ENCODE data around the gene DDX23.
"Not testable (repeated sequence)": the region's sequence is repeated elsewhere in the genome, so short reads cannot be mapped to it uniquely, and the experiment has no call there.

The DDX23 gene

GRCh38 chr12:48851883-48852733 is at the start of gene DDX23:
DDX23 (minus strand) TSS chr12:48852163; CDS start chr12:48845782, 6,381 bp downstream.
- in situ Hi-C loops (cut with HindIII; ENCODE audit: low pct_ligation_motif_present, low pct_unique_long_range_greater_than_20kb, low sequenced_read_pairs), result no loop called here
- DNase-seq, result peak; percentile 99

GRCh38 chr12:48901278-48901677 is 49.3 kb upstream of the DDX23 start:
- in situ Hi-C loops (cut with HindIII; ENCODE audit: low pct_ligation_motif_present, low pct_unique_long_range_greater_than_20kb, low sequenced_read_pairs), result no loop called here
- DNase-seq, result no peak

DNA sequence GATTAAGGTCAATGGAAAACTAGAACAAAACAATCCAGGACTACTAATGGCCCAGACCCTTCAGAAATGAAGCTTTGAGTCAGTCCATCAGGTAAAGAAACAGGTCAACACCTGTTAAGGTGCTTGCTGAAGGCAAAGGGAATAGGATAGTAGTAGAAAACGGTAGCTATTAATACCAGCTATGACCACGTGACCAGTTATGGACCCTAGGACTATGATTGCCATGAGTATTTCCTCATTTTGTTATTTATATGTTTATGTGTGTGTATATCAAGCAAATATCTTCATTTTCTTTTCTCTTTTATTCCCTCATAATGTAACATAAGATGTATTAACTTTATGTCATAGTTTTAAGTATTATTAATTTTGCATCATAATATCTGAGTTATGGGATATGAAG is 47.7 kb upstream of the DDX23 start:
- in situ Hi-C loops (cut with HindIII; ENCODE audit: low pct_ligation_motif_present, low pct_unique_long_range_greater_than_20kb, low sequenced_read_pairs), result no loop called here
- no peak for DNase-seq

DNA sequence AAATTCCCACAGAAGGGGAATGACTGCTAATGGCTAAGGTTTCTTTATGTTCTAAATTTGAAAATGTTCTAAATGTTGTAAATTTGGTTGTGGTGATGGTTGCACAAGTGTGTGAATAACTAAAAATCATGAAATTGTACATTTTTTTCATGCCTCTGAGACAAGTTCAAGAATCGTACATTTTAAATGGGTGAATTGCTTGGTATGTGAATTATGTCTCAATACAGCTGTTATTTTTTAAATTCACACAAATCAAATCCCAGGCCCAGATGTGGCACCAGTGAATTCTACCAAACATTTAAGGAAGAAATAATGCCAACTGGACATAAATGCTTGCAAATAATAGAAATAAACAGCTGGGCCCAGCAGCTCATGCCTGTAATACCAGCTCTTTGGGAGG is 42.3 kb upstream of the DDX23 start:
- in situ Hi-C loops (cut with HindIII; ENCODE audit: low pct_ligation_motif_present, low pct_unique_long_range_greater_than_20kb, low sequenced_read_pairs), result no loop called here
- DNase-seq, result no peak

DNA sequence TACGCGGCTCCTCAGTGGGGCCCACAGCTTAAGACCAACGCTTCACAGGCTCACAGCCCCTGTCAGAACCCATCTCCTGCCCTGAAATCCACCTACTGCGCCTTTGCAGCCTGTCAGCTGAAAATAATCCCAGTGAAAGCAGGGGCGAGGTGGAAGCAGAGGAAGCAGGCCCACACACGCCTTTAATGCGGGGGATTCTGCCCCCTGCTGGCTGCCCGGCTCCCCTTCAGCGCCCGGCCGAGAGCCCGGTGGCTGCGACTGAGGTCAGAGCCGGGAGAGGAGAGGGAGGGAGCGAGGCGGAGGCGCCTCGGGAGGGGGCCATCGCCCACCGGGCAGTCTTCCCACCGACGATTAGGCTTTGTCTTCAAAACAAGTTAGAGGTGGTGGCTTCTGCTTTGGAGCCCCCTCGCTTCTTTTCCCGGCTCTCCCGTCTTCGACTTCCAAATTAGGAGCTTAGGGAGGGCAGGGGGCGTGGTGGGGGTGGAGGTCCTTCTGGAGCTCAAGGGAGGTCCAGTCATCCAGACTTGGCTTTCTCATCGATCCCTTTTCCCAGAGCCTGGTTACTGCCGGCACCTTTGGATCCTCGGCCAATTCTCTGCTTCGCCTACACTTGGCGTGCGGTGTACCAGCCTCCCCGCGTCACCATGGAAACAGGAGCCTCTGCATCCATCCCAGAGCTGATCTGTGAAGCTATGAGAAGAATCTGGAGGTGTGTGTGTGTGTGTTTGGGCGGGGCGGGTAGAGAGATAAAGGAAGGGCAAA is 38.9 kb upstream of the DDX23 start:
- peak; percentile 77 for DNase-seq
- in situ Hi-C loops (cut with HindIII; ENCODE audit: low pct_ligation_motif_present, low pct_unique_long_range_greater_than_20kb, low sequenced_read_pairs), result no loop called here

DNA sequence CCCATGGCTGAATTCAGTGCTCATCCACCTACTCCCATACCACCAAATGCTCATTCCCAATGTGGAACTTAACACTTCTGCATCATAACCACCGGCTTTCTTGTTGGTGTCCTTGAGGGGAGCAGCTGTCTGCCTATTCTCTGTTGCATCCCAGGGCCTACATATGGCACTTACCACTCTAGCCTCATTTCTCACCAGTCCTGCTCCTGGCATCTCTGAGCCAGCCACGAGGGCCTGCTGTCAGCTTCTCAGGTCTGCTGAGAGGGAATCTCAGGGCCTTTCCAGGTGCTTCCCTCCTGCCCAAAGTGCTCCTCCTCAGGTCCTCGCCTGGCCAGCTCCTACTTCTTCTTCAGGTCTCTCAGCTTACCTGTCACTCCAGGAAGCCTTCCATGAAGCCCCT is 37.7 kb upstream of the DDX23 start:
- in situ Hi-C loops (cut with HindIII; ENCODE audit: low pct_ligation_motif_present, low pct_unique_long_range_greater_than_20kb, low sequenced_read_pairs), result no loop called here
- no peak for DNase-seq

DNA sequence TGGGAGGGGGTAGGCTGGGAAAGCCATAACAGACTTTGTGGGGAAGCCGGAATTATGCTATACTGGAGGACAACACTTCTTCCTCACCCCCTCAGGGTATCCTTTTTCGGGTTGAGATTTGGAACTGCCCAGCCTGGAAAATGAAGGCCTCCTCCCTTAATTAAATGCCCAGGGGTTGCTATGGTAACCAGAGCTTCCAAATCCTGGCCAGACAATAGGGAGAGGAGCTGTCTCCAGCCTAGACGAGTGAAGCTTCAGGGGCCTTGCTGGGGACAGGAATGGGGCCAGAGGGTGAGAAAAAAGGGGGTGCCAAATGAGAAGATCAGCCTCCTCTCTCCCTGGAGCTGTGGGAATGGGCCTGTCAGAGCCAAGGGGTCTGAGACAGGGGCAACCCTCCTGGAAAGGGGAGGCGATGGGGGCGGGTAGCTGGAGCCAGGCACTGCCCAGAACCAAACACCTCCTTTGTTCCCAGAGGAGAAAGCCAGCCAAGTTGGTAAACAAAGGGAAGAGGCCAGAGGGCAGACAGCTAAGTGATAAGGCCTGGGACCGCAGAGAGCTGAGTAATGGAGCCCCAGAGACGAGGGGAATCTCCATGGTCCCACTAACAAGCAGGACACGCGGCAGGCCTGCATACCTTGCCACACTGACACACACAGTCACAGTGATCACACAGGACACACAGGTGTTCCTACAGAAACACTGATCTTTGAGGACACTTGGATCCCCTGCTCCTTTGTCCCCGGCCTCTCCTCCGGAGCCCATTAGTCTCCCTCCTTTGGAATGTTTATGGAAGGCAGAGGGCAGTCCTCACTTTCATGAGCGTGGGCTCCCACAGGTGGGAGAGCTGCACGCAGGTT is 31.6 kb upstream of the DDX23 start:
- no peak for DNase-seq
- in situ Hi-C loops (cut with HindIII; ENCODE audit: low pct_ligation_motif_present, low pct_unique_long_range_greater_than_20kb, low sequenced_read_pairs), result no loop called here

DNA sequence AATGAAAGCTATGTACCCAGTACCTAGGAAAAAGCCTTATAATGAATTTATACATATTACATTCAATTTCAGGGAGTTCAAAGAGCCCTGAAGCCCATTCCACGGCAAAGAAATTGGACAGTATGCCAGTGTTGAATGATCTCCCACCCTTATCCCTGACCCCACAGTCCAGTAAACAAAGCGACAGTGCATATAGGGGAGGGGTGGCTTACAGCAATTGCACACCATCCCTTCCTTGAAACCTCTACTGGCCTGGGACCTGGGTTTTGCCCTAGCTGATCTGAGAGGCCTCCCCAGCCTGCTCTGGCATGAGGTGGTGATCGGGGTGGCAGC is 31.0 kb upstream of the DDX23 start:
- in situ Hi-C loops (cut with HindIII; ENCODE audit: low pct_ligation_motif_present, low pct_unique_long_range_greater_than_20kb, low sequenced_read_pairs), result no loop called here
- no peak for DNase-seq

DNA sequence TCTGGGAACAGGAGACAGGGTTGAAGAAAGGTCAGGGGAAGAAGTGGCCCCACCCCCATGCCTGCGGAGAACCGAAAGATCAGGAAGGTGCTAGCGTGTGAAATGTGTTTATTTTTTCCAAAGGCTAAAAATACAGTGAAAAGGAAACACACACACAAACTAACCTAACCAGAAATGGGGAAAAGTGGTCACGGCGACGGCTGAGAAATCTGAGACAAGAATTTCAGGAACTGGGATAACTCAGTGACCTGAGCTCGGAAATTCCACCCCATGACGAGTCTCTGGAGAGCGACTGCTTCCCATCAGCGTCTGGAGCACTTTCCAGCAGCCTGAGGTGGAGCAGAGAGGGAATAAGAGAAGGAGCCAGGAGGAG is 30.3 kb upstream of the DDX23 start:
- in situ Hi-C loops (cut with HindIII; ENCODE audit: low pct_ligation_motif_present, low pct_unique_long_range_greater_than_20kb, low sequenced_read_pairs), result no loop called here
- DNase-seq, result no peak

DNA sequence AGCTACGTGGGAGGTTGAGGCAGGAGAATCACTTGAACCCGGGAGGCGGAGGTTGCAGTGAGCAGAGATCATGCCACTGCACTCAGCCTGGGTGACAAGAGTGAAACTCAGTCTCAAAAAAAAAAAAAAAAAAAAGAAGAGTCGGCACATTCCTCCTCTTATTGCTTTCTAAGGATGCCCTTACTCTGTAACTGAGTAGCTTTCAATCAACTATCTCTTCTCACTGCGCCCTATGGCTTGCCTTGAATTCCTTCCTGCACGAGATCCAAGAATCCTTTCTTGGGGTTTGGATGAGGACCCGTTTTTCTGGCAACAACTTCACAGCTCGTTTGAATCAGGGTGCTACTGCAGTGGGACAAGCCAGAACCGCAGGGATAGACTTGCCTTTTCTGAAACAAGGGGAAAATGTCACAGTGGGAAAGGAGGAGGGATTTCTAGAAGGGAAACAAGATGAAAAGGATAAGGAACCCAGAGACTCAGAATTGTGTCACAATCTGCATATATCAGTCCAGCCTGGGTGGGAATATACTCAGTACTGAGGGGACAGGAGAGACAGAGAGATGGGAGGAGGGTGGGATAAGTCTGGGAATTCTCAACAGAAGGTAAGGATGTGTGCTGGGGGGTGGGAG is 29.8 kb upstream of the DDX23 start:
- in situ Hi-C loops (cut with HindIII; ENCODE audit: low pct_ligation_motif_present, low pct_unique_long_range_greater_than_20kb, low sequenced_read_pairs), result no loop called here
- no peak for DNase-seq

DNA sequence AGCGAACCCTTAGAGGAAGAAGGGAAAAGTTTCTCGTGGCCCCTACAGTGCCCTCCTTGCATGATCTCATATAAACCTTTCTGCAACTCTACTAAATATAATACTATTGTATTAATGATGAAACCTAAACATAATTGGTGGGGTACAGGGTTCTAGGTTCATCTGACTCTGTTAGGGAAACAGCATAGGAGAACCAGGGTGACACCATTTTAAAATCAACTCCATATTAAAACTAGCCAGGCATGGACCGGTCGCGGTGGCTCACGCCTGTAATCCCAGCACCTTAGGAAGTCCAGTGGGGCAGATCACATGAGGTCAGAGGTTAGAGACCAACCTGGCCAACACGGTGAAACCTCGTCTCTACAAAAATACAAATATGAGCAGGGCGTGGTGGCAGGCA is 28.7 kb upstream of the DDX23 start:
- in situ Hi-C loops (cut with HindIII; ENCODE audit: low pct_ligation_motif_present, low pct_unique_long_range_greater_than_20kb, low sequenced_read_pairs), result no loop called here
- no peak for DNase-seq

GRCh38 chr12:48878548-48878947 is 26.6 kb upstream of the DDX23 start:
- in situ Hi-C loops (cut with HindIII; ENCODE audit: low pct_ligation_motif_present, low pct_unique_long_range_greater_than_20kb, low sequenced_read_pairs), result no loop called here
- DNase-seq, result no peak

GRCh38 chr12:48875944-48876515 is 24.1 kb upstream of the DDX23 start:
- in situ Hi-C loops (cut with HindIII; ENCODE audit: low pct_ligation_motif_present, low pct_unique_long_range_greater_than_20kb, low sequenced_read_pairs), result no loop called here
- no peak for DNase-seq

DNA sequence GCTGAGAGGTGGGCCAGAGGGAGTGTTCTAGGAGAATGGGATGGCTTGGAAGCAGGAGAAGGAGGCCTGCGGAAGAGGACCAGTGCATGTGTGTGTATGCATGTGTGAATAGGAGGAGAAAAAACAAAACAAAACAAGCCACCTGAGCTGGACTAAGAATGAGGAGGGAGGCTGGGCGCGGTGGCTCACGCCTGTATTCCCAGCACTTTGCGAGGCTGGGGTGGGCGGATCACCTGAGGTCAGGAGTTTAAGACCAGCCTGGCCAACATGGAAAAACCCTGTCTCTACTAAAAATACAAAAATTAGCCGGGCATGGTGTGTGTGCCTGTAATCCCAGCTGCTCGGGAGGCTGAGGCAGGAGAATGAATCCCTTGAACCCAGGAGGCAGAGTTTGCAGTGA is 21.6 kb upstream of the DDX23 start:
- in situ Hi-C loops (cut with HindIII; ENCODE audit: low pct_ligation_motif_present, low pct_unique_long_range_greater_than_20kb, low sequenced_read_pairs); DNase-seq: not testable (repeated sequence)

- no peak for DNase-seq
- in situ Hi-C loops (cut with HindIII; ENCODE audit: low pct_ligation_motif_present, low pct_unique_long_range_greater_than_20kb, low sequenced_read_pairs), result no loop called here
Observed at GRCh38 chr12:48873096-48873495, 21.1 kb upstream of the DDX23 start.

- in situ Hi-C loops (cut with HindIII; ENCODE audit: low pct_ligation_motif_present, low pct_unique_long_range_greater_than_20kb, low sequenced_read_pairs), result no loop called here
- DNase-seq, result no peak
Observed at GRCh38 chr12:48869191-48869590, 17.2 kb upstream of the DDX23 start.

- in situ Hi-C loops (cut with HindIII; ENCODE audit: low pct_ligation_motif_present, low pct_unique_long_range_greater_than_20kb, low sequenced_read_pairs), result no loop called here
Observed at GRCh38 chr12:48868451-48868850, 16.5 kb upstream of the DDX23 start.

GRCh38 chr12:48866052-48866711 is 14.2 kb upstream of the DDX23 start:
- no peak for DNase-seq
- in situ Hi-C loops (cut with HindIII; ENCODE audit: low pct_ligation_motif_present, low pct_unique_long_range_greater_than_20kb, low sequenced_read_pairs), result no loop called here

More at GRCh38 chr12:48868451-48868850, 16.5 kb upstream of the DDX23 start:
- no peak for DNase-seq
